ENCODE results near the gene OSBPL5. TPM values are rescaled to one million over a fixed set of nuclear protein-coding genes. Genes with fewer than 3 reads are reported as not detected.

Gene OSBPL5
- total and polyA plus RNA-seq, 11 donors = 10.1 to 27.7 (median 16.4) TPM

GRCh38 chr11:3111466-3111865 lies 53.6 kb downstream of the OSBPL5 start:
- intact Hi-C loops (cut with DNase I) = loop anchor here in 6 of 10 donors (2.0 to 5.0 kb wide), 3 partner anchors 56 to 106 kb away; partner anchors contain the start of genes MRGPRG (in 3 of the 6) and OSBPL5 (in 1 of the 6)
- Histone ChIP-seq H3K9me3 (peaks cover 0 to 14% (median 0%) of the 10 kb centered on the region in 12 donors), H3K27me3 (no peaks in the 10 kb centered on the region), H3K36me3 (peaks cover 0 to 74% (median 23%) of the 10 kb centered on the region in 9 donors), H3K27ac (peak overlapping the region in 1 of 12 donors; percentile 42), H3K4me1 (peaks cover 0 to 14% (median 0%) of the 10 kb centered on the region in 12 donors), H3K4me3 (no peak overlapping the region)
- WGBS, 4 donors = 87 to 92% (median 88%) methylated on average over 6 of the region's 6 CpGs
- peak in 1 of 5 donors; percentile 2 for DNase-seq
- ATAC-seq = no peak
- TF ChIP-seq CTCF (IDR thresholded peaks at IDR 0.05) = no peak
- no peak for TF ChIP-seq POLR2A (IDR thresholded peaks at IDR 0.05)

- ATAC-seq = peak; percentile 58 to 84 (median 78)
- H3K4me3 ChIP-seq = no peak overlapping the region
- intact Hi-C loops (cut with DNase I) = loop anchor here in 9 of 10 donors (1.0 to 5.0 kb wide), 4 partner anchors 57 to 107 kb away; partner anchors contain the start of genes MRGPRG (in 4 of the 9) and OSBPL5 (in 1 of the 9)
- peak; percentile 29 to 72 (median 39) for DNase-seq
- peaks cover 0 to 13% (median 0%) of the 10 kb centered on the region in 12 donors for H3K9me3 ChIP-seq
- 72 to 76% (median 73%) methylated on average over 10 to 14 of the region's 14 CpGs for WGBS, 4 donors
- no peak overlapping the region for H3K27ac ChIP-seq
- H3K4me1 ChIP-seq = peaks cover 0 to 14% (median 0%) of the 10 kb centered on the region in 12 donors
- H3K36me3 ChIP-seq = peaks cover 0 to 67% (median 30%) of the 10 kb centered on the region in 9 donors
- TF ChIP-seq CTCF (IDR thresholded peaks at IDR 0.05) (peak; percentile 56 to 75 (median 64)), POLR2A (IDR thresholded peaks at IDR 0.05) (no peak)
- H3K27me3 ChIP-seq = no peaks in the 10 kb centered on the region
These were observed 55.0 kb downstream of the OSBPL5 start for GRCh38 chr11:3109921-3110706.

- H3K4me1 ChIP-seq = peaks cover 0 to 14% (median 0%) of the 10 kb centered on the region in 12 donors
- intact Hi-C loops (cut with DNase I) = loop anchor here in 1 of 10 donors (5.0 kb wide), 1 partner anchor 108 kb away; the partner anchor contains the start of gene MRGPRG
- WGBS, 4 donors = 90 to 96% (median 95%) methylated on average over 5 to 7 of the region's 7 CpGs
- peaks cover 0 to 8% (median 0%) of the 10 kb centered on the region in 12 donors for H3K9me3 ChIP-seq
- no peak overlapping the region for H3K4me3 ChIP-seq
- peaks cover 0 to 69% (median 32%) of the 10 kb centered on the region in 9 donors for H3K36me3 ChIP-seq
- H3K27me3 ChIP-seq = no peaks in the 10 kb centered on the region
- DNase-seq (peak in 1 of 5 donors; percentile 32), ATAC-seq (peak in 1 of 4 donors; percentile 11)
- no peak overlapping the region for H3K27ac ChIP-seq
- TF ChIP-seq CTCF (IDR thresholded peaks at IDR 0.05) (no peak), POLR2A (IDR thresholded peaks at IDR 0.05) (no peak)
These were observed 55.7 kb downstream of the OSBPL5 start for GRCh38 chr11:3109434-3109833.

GRCh38 chr11:3108183-3108721 lies 56.9 kb downstream of the OSBPL5 start:
- DNase-seq (peak in 3 of 5 donors; percentile 4 to 55 (median 22)), ATAC-seq (no peak)
- Histone ChIP-seq H3K36me3 (peaks cover 0 to 70% (median 33%) of the 10 kb centered on the region in 9 donors), H3K9me3 (no peaks in the 10 kb centered on the region), H3K27ac (no peak overlapping the region), H3K4me3 (no peak overlapping the region), H3K27me3 (no peaks in the 10 kb centered on the region), H3K4me1 (peaks cover 0 to 14% (median 0%) of the 10 kb centered on the region in 12 donors)
- intact Hi-C loops (cut with DNase I) = loop anchor here in 1 of 10 donors (5.0 kb wide), 1 partner anchor 109 kb away; the partner anchor contains the start of gene MRGPRG
- 80 to 84% (median 82%) methylated on average over 7 to 11 of the region's 11 CpGs for WGBS, 4 donors
- TF ChIP-seq POLR2A (IDR thresholded peaks at IDR 0.05) = no peak

Data from heart left ventricle (tissue), 16 donors.